CD4-positive, alpha-beta T cell (primary cell): Measurements from ENCODE around the gene TBRG4. TPM values are rescaled to one million over a fixed set of nuclear protein-coding genes. Genes with fewer than 3 reads are reported as not detected.
"Not testable (repeated sequence)": the region's sequence is repeated elsewhere in the genome, so short reads cannot be mapped to it uniquely, and the experiment has no call there.

Experiments
- ATAC-seq: fragments of 200-7000 bp; cut with Tn5 transposase; one replicate; pipeline ENCODE4 v1.10.0; 2022; ENCODE audit warnings: mild to moderate bottlenecking; ENCODE audit not compliant: poor library complexity
- CTCF ChIA-PET: fragments of 350-600 bp; sonication (Branson Sonifier 250); formaldehyde crosslinking; loops from one replicate; lab custom pipeline; 2021; ENCODE audit warnings: antibody characterized with exemption, inconsistent platforms; lab: Charles Lee
- POLR2A ChIA-PET: fragments of 350-600 bp; sonication (Branson Sonifier 250); formaldehyde crosslinking; loops from one replicate; lab custom pipeline; 2021; ENCODE audit warnings: antibody characterized with exemption, inconsistent platforms; lab: Charles Lee
- DNase-seq, 14 experiments: peaks; one replicate each; pipeline ENCODE4 v3.0.0-alpha.2; 2013 to 2020; ENCODE audit warnings: mixed read lengths in 2 of 14
- H3K27ac ChIP-seq, 2 donors: one replicate each; pipeline versions ENCODE4 v1.5.1 to v1.7.0; 2013; ENCODE audit warnings: low read length in 2 of 2, low read depth in 1 of 2, mild to moderate bottlenecking in 1 of 2
- H3K27me3 ChIP-seq, 2 experiments: 1 replicate in 1 of 2; 2 replicates in 1 of 2; pipeline versions ENCODE4 v1.6.1 to v1.7.0; 2013; ENCODE audit warnings: low read length in 2 of 2, control low read depth in 1 of 2, mild to moderate bottlenecking in 1 of 2, moderate library complexity in 1 of 2; ENCODE audit not compliant: insufficient read depth in 2 of 2, control insufficient read depth in 1 of 2
- H3K36me3 ChIP-seq: one replicate; pipeline ENCODE4 v1.6.1; 2013; ENCODE audit warnings: low read length, control low read depth; ENCODE audit not compliant: insufficient read depth
- H3K4me1 ChIP-seq: one replicate; pipeline ENCODE4 v1.6.1; 2013; ENCODE audit warnings: low read length, control low read depth; ENCODE audit not compliant: insufficient read depth
- H3K4me3 ChIP-seq: one replicate; pipeline ENCODE4 v1.5.1; 2013; ENCODE audit warnings: mild to moderate bottlenecking, low read length, moderate library complexity
- H3K9me3 ChIP-seq, 2 experiments: 1 replicate in 1 of 2; 2 replicates in 1 of 2; pipeline versions ENCODE4 v1.6.1 to v1.7.0; 2013; ENCODE audit warnings: low read length in 2 of 2, mild to moderate bottlenecking in 2 of 2, control low read depth in 1 of 2, moderate library complexity in 1 of 2; ENCODE audit not compliant: control insufficient read depth in 1 of 2, insufficient read depth in 1 of 2
- H3K27ac Mint-ChIP-seq: one replicate; pipeline ENCODE4 v1.8.0; 2020; ENCODE audit warnings: mixed read lengths
- H3K27me3 Mint-ChIP-seq: one replicate; pipeline ENCODE4 v1.8.0; 2021; ENCODE audit warnings: mixed read lengths
- H3K36me3 Mint-ChIP-seq: one replicate; pipeline ENCODE4 v1.8.0; 2021; ENCODE audit warnings: low read depth, mixed read lengths
- H3K4me1 Mint-ChIP-seq: one replicate; pipeline ENCODE4 v1.8.0; 2021; ENCODE audit warnings: low read depth, mixed read lengths
- H3K4me3 Mint-ChIP-seq: one replicate; pipeline ENCODE4 v1.8.0; 2020; ENCODE audit warnings: mild to moderate bottlenecking, mixed read lengths
- H3K9me3 Mint-ChIP-seq: one replicate; pipeline ENCODE4 v1.8.0; 2020; ENCODE audit warnings: mixed read lengths
- CTCF ChIP-seq: fragments of 200-600 bp; IDR thresholded peaks from one replicate; pipeline ENCODE4 v1.8.0; 2022; ENCODE audit warnings: antibody characterized with exemption, mild to moderate bottlenecking
- intact Hi-C, 2 experiments: fragments of 100-400 bp; cut with DNase I in 1 of 2; cut with micrococcal nuclease in 1 of 2; formaldehyde crosslinking; loops; one replicate each; pipeline versions ENCODE4 v1.15.1 to v1.9.0; 2023 to 2025; cut with DNase I, micrococcal nuclease
- total RNA-seq, 174 experiments: library from RNA in 2 of 174; stranded (reverse) in 2 of 174; gene quantifications; one replicate each; pipeline ENCODE4 v1.2.3 and lab custom pipeline; 2021 to 2026

The TBRG4 gene
- total RNA-seq, 2 experiments from 2014 or later = 104 to 105 TPM

- intact Hi-C loops = no loop called here
Measured at GRCh38 chr7:45116048-45116447, 4.6 kb upstream of the TBRG4 start.

GRCh38 chr7:45114926-45115325 is 3.4 kb upstream of the TBRG4 start:
- intact Hi-C loops = loop anchor here (5.0 kb wide), 5 partner anchors 88 to 913 kb away; partner anchors contain the start of genes H2AZ2 (in 1 of the 2) and YKT6 (in 1 of the 2)
- CTCF ChIA-PET = interaction anchor here (1.2 to 2.0 kb wide), 2 partner anchors 21 to 141 kb away, joined by 4 to 9 read pairs; no protein-coding TSS in a partner anchor
- ATAC-seq (no peak), DNase-seq (no peak)
- peaks cover 27% of the 10 kb centered on the region for H3K4me1 Mint-ChIP-seq
- no peak for TF ChIP-seq CTCF
- H3K27me3 Mint-ChIP-seq = peaks cover 12% of the 10 kb centered on the region
- H3K27ac Mint-ChIP-seq = no peak overlapping the region
- Histone ChIP-seq H3K4me3 (no peak overlapping the region), H3K27me3 (no peaks in the 10 kb centered on the region), H3K9me3 (no peaks in the 10 kb centered on the region), H3K4me1 (peaks cover 22% of the 10 kb centered on the region), H3K27ac (no peak overlapping the region), H3K36me3 (no peaks in the 10 kb centered on the region)
- H3K4me3 Mint-ChIP-seq = no peak overlapping the region
- H3K36me3 Mint-ChIP-seq = peaks cover 20% of the 10 kb centered on the region
- H3K9me3 Mint-ChIP-seq = no peaks in the 10 kb centered on the region
- POLR2A ChIA-PET = interaction anchor here (0.8 kb wide), 1 partner anchor 234 kb away, joined by 4 read pairs; no protein-coding TSS in a partner anchor

More at GRCh38 chr7:45116048-45116447, 4.6 kb upstream of the TBRG4 start:
- no peaks in the 10 kb centered on the region for H3K9me3 ChIP-seq
- no peak overlapping the region for H3K4me3 Mint-ChIP-seq
- H3K4me1 Mint-ChIP-seq = peaks cover 16% of the 10 kb centered on the region
- H3K36me3 Mint-ChIP-seq = peaks cover 9% of the 10 kb centered on the region
- TF ChIP-seq CTCF = no peak
- H3K27me3 ChIP-seq = no peaks in the 10 kb centered on the region
- H3K9me3 Mint-ChIP-seq = no peaks in the 10 kb centered on the region
- ATAC-seq (no peak), DNase-seq (no peak)
- no peak overlapping the region for H3K4me3 ChIP-seq
- H3K27ac Mint-ChIP-seq = no peak overlapping the region
- ChIA-PET POLR2A (no interaction called here), CTCF (interaction anchor here (0.8 to 2.0 kb wide), 2 partner anchors 20 kb away, joined by 3 to 9 read pairs; no protein-coding TSS in a partner anchor)
- no peak overlapping the region for H3K27ac ChIP-seq
- peaks cover 13% of the 10 kb centered on the region for H3K27me3 Mint-ChIP-seq
- peaks cover 11% of the 10 kb centered on the region for H3K4me1 ChIP-seq
- H3K36me3 ChIP-seq = no peaks in the 10 kb centered on the region

GRCh38 chr7:45114257-45114656 is 2.8 kb upstream of the TBRG4 start:
- Mint-ChIP-seq H3K4me3 (peak overlapping the region; percentile 70), H3K4me1 (peaks cover 31% of the 10 kb centered on the region), H3K36me3 (peaks cover 23% of the 10 kb centered on the region), H3K27ac (peak overlapping the region; percentile 69)
- H3K27me3 Mint-ChIP-seq, POLR2A ChIA-PET, H3K9me3 ChIP-seq, H3K36me3 ChIP-seq, DNase-seq, H3K4me3 ChIP-seq, ATAC-seq, H3K9me3 Mint-ChIP-seq, H3K27me3 ChIP-seq, H3K27ac ChIP-seq: not testable (repeated sequence)
- peaks cover 27% of the 10 kb centered on the region for H3K4me1 ChIP-seq
- intact Hi-C loops = loop anchor here (5.0 kb wide), 5 partner anchors 87 to 912 kb away; partner anchors contain the start of genes H2AZ2 (in 1 of the 2) and YKT6 (in 1 of the 2)
- CTCF ChIA-PET = interaction anchor here (1.2 to 2.0 kb wide), 2 partner anchors 21 to 140 kb away, joined by 4 to 9 read pairs; no protein-coding TSS in a partner anchor
